Esophagus squamous epithelium (tissue), 5 donors: ENCODE results near the gene THNSL1. TPM values are rescaled to one million over a fixed set of nuclear protein-coding genes. Genes with fewer than 3 reads are reported as not detected.

Source experiments
- DNase-seq: peaks from one replicate; lab custom pipeline; 2025; lab: John Stamatoyannopoulos, UW
- H3K27ac ChIP-seq, 4 donors: fragments of 200-600 bp; sonication (generic); one replicate each; pipeline ENCODE4 v1.5.1; 2016 to 2019; ENCODE audit warnings: mild to moderate bottlenecking in 1 of 4
- H3K27me3 ChIP-seq, 4 donors: fragments of 200-600 bp; sonication (generic); 1 replicate in 3 of 4; 2 replicates in 1 of 4; pipeline versions ENCODE4 v1.5.1 to v1.6.0; 2017 to 2021; ENCODE audit warnings: antibody characterized with exemption in 1 of 4
- H3K36me3 ChIP-seq, 3 donors: fragments of 200-600 bp; sonication (generic); one replicate each; pipeline ENCODE4 v1.5.1; 2016 to 2019
- H3K4me1 ChIP-seq, 3 donors: fragments of 200-600 bp; sonication (generic); one replicate each; pipeline ENCODE4 v1.5.1; 2017 to 2019
- H3K4me3 ChIP-seq, 4 donors: fragments of 200-600 bp; sonication (generic); 1 replicate in 3 of 4; 2 replicates in 1 of 4; pipeline ENCODE4 v1.5.1; 2016 to 2019; ENCODE audit warnings: mild to moderate bottlenecking in 2 of 4, moderate library complexity in 1 of 4
- H3K9me3 ChIP-seq, 3 donors: fragments of 200-600 bp; sonication (generic); one replicate each; pipeline ENCODE4 v1.5.1; 2016 to 2019
- POLR2A ChIP-seq, 4 donors: fragments of 450-650 bp; IDR thresholded peaks; one replicate each; pipeline ENCODE4 v1.6.1; 2017; ENCODE audit warnings: antibody characterized with exemption in 4 of 4, mild to moderate bottlenecking in 4 of 4, moderate library complexity in 3 of 4
- WGBS, 2 donors: methylation state at CpG; one replicate each; pipeline ENCODE4 v1.1.5; 2018; 5-methylcytosine and 5-hydroxymethylcytosine counted together
- intact Hi-C: fragments of 100-400 bp; cut with DNase I; formaldehyde crosslinking; loops from one replicate; pipeline ENCODE4 v1.15.0; 2022
- total RNA-seq, 4 donors: library from RNA; depleted of rRNA; stranded (reverse); fragments of >200 nt; gene quantifications; one replicate each; pipeline ENCODE4 v1.1.0, GENCODE V29; 2016
- TF ChIP-seq, protein P1 (sequence below), 6 experiments: fragments of 450-650 bp in 4 of 6; fragments of 200-600 bp in 2 of 6; sonication (generic) in 2 of 6; IDR thresholded peaks; one replicate each; pipeline ENCODE4 v1.5.1; 2016 to 2019; ENCODE audit warnings: antibody characterized with exemption in 6 of 6, mild to moderate bottlenecking in 4 of 6, moderate library complexity in 4 of 6
- donor health status: DM: yes; HTN: yes; CAD: no.

THNSL1 gene
- total RNA-seq, 4 donors from 2014 or later = 1.0 to 3.0 (median 1.7) TPM

DNA sequence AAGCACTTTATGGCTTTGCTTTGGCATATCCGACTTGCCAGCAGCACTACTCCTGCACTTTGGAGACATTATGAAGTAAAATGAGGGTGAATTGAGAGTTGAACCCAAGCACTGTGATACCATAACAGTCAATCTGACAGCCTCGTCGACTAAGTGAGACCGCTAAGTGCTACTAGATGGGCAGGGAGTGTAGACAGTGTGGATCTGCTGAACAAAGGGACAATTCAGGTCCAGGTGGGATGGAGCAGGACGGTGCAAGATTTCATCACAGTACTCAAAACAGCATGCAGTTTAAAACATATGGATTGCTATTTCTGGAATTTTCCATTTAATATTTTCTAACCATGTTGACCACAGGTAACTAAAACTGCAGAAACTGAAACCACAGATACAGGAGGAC is 43.2 kb upstream of the THNSL1 start:
- Histone ChIP-seq H3K36me3 (no peaks in the 10 kb centered on the region), H3K27ac (no peak overlapping the region), H3K4me3 (no peak overlapping the region), H3K4me1 (no peaks in the 10 kb centered on the region), H3K9me3 (no peaks in the 10 kb centered on the region), H3K27me3 (no peaks in the 10 kb centered on the region)
- intact Hi-C loops = no loop called here
- no peak for TF ChIP-seq POLR2A (IDR thresholded peaks at IDR 0.05)
- TF ChIP-seq, protein P1, sequence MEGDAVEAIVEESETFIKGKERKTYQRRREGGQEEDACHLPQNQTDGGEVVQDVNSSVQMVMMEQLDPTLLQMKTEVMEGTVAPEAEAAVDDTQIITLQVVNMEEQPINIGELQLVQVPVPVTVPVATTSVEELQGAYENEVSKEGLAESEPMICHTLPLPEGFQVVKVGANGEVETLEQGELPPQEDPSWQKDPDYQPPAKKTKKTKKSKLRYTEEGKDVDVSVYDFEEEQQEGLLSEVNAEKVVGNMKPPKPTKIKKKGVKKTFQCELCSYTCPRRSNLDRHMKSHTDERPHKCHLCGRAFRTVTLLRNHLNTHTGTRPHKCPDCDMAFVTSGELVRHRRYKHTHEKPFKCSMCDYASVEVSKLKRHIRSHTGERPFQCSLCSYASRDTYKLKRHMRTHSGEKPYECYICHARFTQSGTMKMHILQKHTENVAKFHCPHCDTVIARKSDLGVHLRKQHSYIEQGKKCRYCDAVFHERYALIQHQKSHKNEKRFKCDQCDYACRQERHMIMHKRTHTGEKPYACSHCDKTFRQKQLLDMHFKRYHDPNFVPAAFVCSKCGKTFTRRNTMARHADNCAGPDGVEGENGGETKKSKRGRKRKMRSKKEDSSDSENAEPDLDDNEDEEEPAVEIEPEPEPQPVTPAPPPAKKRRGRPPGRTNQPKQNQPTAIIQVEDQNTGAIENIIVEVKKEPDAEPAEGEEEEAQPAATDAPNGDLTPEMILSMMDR (IDR thresholded peaks at IDR 0.05) = no peak
- no peak for DNase-seq
- 80 to 89% methylated on average over 5 of the region's 5 CpGs for WGBS, 2 donors

DNA sequence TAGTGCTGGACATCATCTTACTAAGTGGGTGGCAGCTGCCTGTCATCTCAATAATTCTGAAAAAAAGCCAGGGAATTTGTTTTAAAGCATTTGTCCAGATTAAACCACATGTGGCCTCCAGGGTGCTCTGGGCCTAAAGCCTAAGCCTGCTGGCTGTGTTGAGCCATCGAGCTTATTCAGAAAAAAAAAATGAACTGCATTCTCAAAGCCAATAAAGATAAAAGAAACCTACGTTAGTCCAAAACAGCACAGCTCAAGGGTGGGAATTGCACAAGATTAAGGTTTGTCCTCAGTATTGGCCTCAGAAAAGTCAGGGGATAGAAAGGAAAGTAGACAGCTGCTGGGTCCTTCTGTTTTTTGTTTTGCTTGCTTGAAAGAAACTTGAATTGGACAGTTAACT is 41.4 kb upstream of the THNSL1 start:
- no peak for DNase-seq
- Histone ChIP-seq H3K4me3 (no peak overlapping the region), H3K9me3 (no peaks in the 10 kb centered on the region), H3K27me3 (no peaks in the 10 kb centered on the region), H3K27ac (peak overlapping the region in 2 of 4 donors; percentile 32 to 42), H3K4me1 (no peaks in the 10 kb centered on the region), H3K36me3 (no peaks in the 10 kb centered on the region)
- TF ChIP-seq POLR2A (IDR thresholded peaks at IDR 0.05) = no peak
- TF ChIP-seq, protein P1 (IDR thresholded peaks at IDR 0.05) = no peak
- 26 to 42% methylated on average over 2 of the region's 2 CpGs for WGBS, 2 donors
- intact Hi-C loops = no loop called here

DNA sequence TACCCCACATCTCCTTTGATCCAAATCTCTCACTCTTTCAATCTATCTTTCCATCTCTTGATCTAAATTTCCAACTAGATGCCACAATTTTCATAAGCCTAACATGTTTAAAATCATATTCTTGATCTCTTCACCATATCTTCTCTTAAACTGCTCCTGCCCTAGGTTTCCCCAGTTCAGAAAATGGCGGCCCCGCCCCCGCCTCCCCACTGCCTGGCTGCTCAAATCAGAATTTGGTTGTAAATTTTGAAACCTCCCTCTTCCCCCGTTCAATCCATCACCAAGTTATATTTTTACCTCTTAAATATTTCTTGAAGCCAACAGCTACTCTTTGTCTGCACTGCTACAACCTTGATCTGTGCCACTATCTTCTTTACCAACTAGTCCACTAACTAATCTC is 36.7 kb upstream of the THNSL1 start:
- H3K4me1 ChIP-seq = no peaks in the 10 kb centered on the region
- no peak for DNase-seq
- intact Hi-C loops = no loop called here
- no peaks in the 10 kb centered on the region for H3K9me3 ChIP-seq
- H3K4me3 ChIP-seq = no peak overlapping the region
- no peaks in the 10 kb centered on the region for H3K36me3 ChIP-seq
- H3K27ac ChIP-seq = no peak overlapping the region
- 91% methylated on average over 4 of the region's 4 CpGs for WGBS, 2 donors
- no peaks in the 10 kb centered on the region for H3K27me3 ChIP-seq
- TF ChIP-seq, protein P1 (IDR thresholded peaks at IDR 0.05) = no peak
- no peak for TF ChIP-seq POLR2A (IDR thresholded peaks at IDR 0.05)

DNA sequence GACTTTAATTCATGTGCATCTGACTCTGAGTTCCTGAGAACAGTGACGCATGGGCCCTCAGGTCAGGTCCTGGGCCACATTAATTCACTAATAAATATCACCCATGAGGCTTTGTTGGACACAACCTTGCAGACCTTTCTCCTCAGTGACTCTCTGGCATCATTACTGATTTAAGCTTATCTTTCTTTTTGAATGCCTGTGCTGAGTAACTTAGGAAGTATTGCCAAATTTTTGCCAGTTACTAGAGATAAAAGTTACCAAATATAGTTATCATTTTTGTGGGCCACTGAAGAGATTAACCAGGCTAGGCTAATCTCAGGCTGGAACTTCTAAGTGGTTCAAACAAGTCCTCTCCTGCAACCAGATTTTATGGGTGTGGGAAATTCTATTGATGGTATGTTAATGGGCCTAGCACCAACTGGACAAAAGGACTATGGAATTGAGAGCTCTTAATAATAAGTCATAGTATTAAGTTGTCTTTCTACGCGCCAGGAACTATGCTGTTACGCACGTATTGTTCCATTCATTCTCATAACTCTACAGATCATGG is 35.2 kb upstream of the THNSL1 start:
- intact Hi-C loops = no loop called here
- Histone ChIP-seq H3K9me3 (no peaks in the 10 kb centered on the region), H3K36me3 (no peaks in the 10 kb centered on the region), H3K4me3 (no peak overlapping the region), H3K27ac (no peak overlapping the region), H3K4me1 (no peaks in the 10 kb centered on the region), H3K27me3 (no peaks in the 10 kb centered on the region)
- DNase-seq = no peak
- TF ChIP-seq POLR2A (IDR thresholded peaks at IDR 0.05) = no peak
- TF ChIP-seq, protein P1 (IDR thresholded peaks at IDR 0.05) = no peak
- 68 to 95% methylated on average over 5 of the region's 5 CpGs for WGBS, 2 donors

DNA sequence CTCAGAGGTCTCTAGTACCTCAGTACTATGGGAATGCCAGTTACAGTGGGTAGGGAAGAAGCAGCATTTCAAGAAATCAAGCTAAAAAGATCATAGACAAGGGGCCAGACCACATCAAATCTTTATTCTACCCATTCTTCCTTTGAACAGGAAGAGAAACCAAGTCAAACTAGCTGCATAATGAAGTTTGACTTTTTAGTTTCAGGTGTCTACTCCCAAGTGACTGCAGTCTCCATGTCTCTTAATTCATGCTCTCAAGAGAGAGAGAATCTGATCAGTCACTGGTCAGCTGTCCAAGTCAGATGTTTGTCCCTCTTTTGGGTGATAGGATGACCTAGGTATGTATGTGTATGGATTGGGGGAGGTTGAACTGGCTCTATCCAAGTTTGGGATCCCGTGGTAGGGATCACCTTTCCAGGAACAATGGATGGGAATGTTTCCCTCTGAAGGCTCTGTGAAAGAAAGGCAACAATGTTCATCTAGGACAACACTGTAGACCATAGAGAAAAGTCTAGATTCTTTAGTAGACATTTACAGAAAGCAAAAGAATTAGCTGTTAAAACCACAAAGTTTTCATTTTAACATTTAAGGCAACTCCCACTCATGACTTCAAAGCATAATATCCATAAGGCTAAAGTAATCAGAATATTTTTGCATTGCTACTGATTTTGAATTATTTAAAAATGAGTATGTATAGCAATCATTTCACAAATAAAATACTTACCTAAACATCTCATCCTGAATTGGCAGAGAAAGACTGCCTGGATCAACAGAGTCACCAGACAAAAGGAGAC is 33.9 kb upstream of the THNSL1 start:
- Histone ChIP-seq H3K9me3 (no peaks in the 10 kb centered on the region), H3K36me3 (no peaks in the 10 kb centered on the region), H3K27me3 (no peaks in the 10 kb centered on the region), H3K4me1 (no peaks in the 10 kb centered on the region), H3K4me3 (no peak overlapping the region), H3K27ac (no peak overlapping the region)
- 85 to 88% methylated on average over 1 of the region's 1 CpG for WGBS, 2 donors
- intact Hi-C loops = no loop called here
- no peak for DNase-seq
- TF ChIP-seq, protein P1 (IDR thresholded peaks at IDR 0.05) = no peak
- no peak for TF ChIP-seq POLR2A (IDR thresholded peaks at IDR 0.05)
